NCI-H1417 (cell line): Measurements from ENCODE around the gene ZMYND8.
A peak's percentile ranks its signal among the peaks of the same experiment; 100 is the strongest.
"Not testable (repeated sequence)": the region's sequence is repeated elsewhere in the genome, so short reads cannot be mapped to it uniquely, and the experiment has no call there.

ENCODE experiments used
- DNase-seq, 3 experiments: peaks; one replicate each; lab custom pipeline; 2025; lab: John Stamatoyannopoulos, UW

ZMYND8 gene

GRCh38 chr20:47286681-47287080, 69.8 kb downstream of the ZMYND8 start:
- no peak for DNase-seq

- DNase-seq, result peak in 1 of 3 experiments; percentile 34
These were observed 71.3 kb downstream of the ZMYND8 start for GRCh38 chr20:47285189-47285588.

- DNase-seq, result no peak
These were observed 72.1 kb downstream of the ZMYND8 start for GRCh38 chr20:47284373-47284772.

GRCh38 chr20:47283411-47283810, 73.1 kb downstream of the ZMYND8 start:
- DNase-seq, result no peak

- DNase-seq, result no peak
These were observed 73.6 kb downstream of the ZMYND8 start for GRCh38 chr20:47282864-47283263.

GRCh38 chr20:47281376-47281775, 75.1 kb downstream of the ZMYND8 start:
- DNase-seq, result peak in 2 of 3 experiments; percentile 75 to 91

GRCh38 chr20:47280668-47281067, 75.8 kb downstream of the ZMYND8 start:
- DNase-seq, result peak in 2 of 3 experiments; percentile 18 to 57

- DNase-seq, result peak in 1 of 3 experiments; percentile 36
These were observed 76.3 kb downstream of the ZMYND8 start for GRCh38 chr20:47280228-47280627.

GRCh38 chr20:47278907-47279348, 77.6 kb downstream of the ZMYND8 start:
- DNase-seq, result no peak

GRCh38 chr20:47277535-47277872, 79.0 kb downstream of the ZMYND8 start:
- DNase-seq, result not testable (repeated sequence)

GRCh38 chr20:47276851-47277534, 79.5 kb downstream of the ZMYND8 start:
- peak in 1 of 3 experiments; percentile 28 for DNase-seq

- no peak for DNase-seq
These were observed 80.2 kb downstream of the ZMYND8 start for GRCh38 chr20:47276251-47276650.

GRCh38 chr20:47275548-47275947, 81.0 kb downstream of the ZMYND8 start:
- no peak for DNase-seq

GRCh38 chr20:47274401-47275108, 81.9 kb downstream of the ZMYND8 start:
- DNase-seq, result peak in 1 of 3 experiments; percentile 21

- DNase-seq, result no peak
These were observed 82.8 kb downstream of the ZMYND8 start for GRCh38 chr20:47273591-47274235.

GRCh38 chr20:47272893-47273590, 83.5 kb downstream of the ZMYND8 start:
- peak; percentile 74 to 92 (median 76) for DNase-seq

GRCh38 chr20:47271046-47271615, 85.4 kb downstream of the ZMYND8 start:
- no peak for DNase-seq

GRCh38 chr20:47269309-47270165, 87.0 kb downstream of the ZMYND8 start:
- DNase-seq, result no peak

- DNase-seq, result no peak
These were observed 88.9 kb downstream of the ZMYND8 start for GRCh38 chr20:47267621-47268020.

- peak in 1 of 3 experiments; percentile 17 for DNase-seq
These were observed 89.5 kb downstream of the ZMYND8 start for GRCh38 chr20:47266847-47267515.
